ENCODE measurements around the gene NECAB2. TPM values are rescaled to one million over a fixed set of nuclear protein-coding genes. Genes with fewer than 3 reads are reported as not detected.
A peak's percentile ranks its signal among the peaks of the same experiment; 100 is the strongest.

Gene NECAB2
- total RNA-seq, 1 experiment from 2014 or later: not detected

GRCh38 chr16:83992624-83993023 is 24.6 kb downstream of the NECAB2 start:
- peak; percentile 31 for DNase-seq (ENCODE audit: low read depth)

GRCh38 chr16:83994087-83994486 is 26.0 kb downstream of the NECAB2 start:
- peak; percentile 73 for DNase-seq (ENCODE audit: low read depth)

- no peak for DNase-seq (ENCODE audit: low read depth)
These were observed 26.7 kb downstream of the NECAB2 start for GRCh38 chr16:83994703-83995102.

GRCh38 chr16:83995754-83996153 is 27.7 kb downstream of the NECAB2 start:
- no peak for DNase-seq (ENCODE audit: low read depth)

GRCh38 chr16:83996481-83997252 is 28.6 kb downstream of the NECAB2 start:
- no peak for DNase-seq (ENCODE audit: low read depth)

- no peak for DNase-seq (ENCODE audit: low read depth)
These were observed 30.0 kb downstream of the NECAB2 start for GRCh38 chr16:83998091-83998490.

- peak; percentile 16 for DNase-seq (ENCODE audit: low read depth)
These were observed 33.1 kb downstream of the NECAB2 start for GRCh38 chr16:84000989-84001642.

GRCh38 chr16:84001726-84002125 is 33.7 kb downstream of the NECAB2 start:
- no peak for DNase-seq (ENCODE audit: low read depth)

- DNase-seq (ENCODE audit: low read depth): peak; percentile 10
These were observed 35.0 kb downstream of the NECAB2 start for GRCh38 chr16:84003038-84003437.

GRCh38 chr16:84004442-84004841 is 36.4 kb downstream of the NECAB2 start:
- no peak for DNase-seq (ENCODE audit: low read depth)

GRCh38 chr16:84005391-84005790 is 37.3 kb downstream of the NECAB2 start:
- no peak for DNase-seq (ENCODE audit: low read depth)

- DNase-seq (ENCODE audit: low read depth): no peak
These were observed 39.5 kb downstream of the NECAB2 start for GRCh38 chr16:84007520-84007919.

GRCh38 chr16:84007965-84008364 is 39.9 kb downstream of the NECAB2 start:
- DNase-seq (ENCODE audit: low read depth): no peak

- no peak for DNase-seq (ENCODE audit: low read depth)
These were observed 41.2 kb downstream of the NECAB2 start for GRCh38 chr16:84009282-84009681.

GRCh38 chr16:84013787-84014569 is 45.9 kb downstream of the NECAB2 start:
- peak; percentile 55 for DNase-seq (ENCODE audit: low read depth)

GRCh38 chr16:84014570-84015327 is 46.7 kb downstream of the NECAB2 start:
- DNase-seq (ENCODE audit: low read depth): no peak

- no peak for DNase-seq (ENCODE audit: low read depth)
These were observed 47.4 kb downstream of the NECAB2 start for GRCh38 chr16:84015399-84015798.

GRCh38 chr16:84016477-84016876 is 48.4 kb downstream of the NECAB2 start:
- no peak for DNase-seq (ENCODE audit: low read depth)

GRCh38 chr16:84018710-84019109 is 50.7 kb downstream of the NECAB2 start:
- DNase-seq (ENCODE audit: low read depth): no peak

GRCh38 chr16:84020353-84020752 is 52.3 kb downstream of the NECAB2 start:
- no peak for DNase-seq (ENCODE audit: low read depth)

GRCh38 chr16:84021488-84021887 is 53.4 kb downstream of the NECAB2 start:
- no peak for DNase-seq (ENCODE audit: low read depth)

GRCh38 chr16:84022644-84023043 is 54.6 kb downstream of the NECAB2 start:
- no peak for DNase-seq (ENCODE audit: low read depth)

All from RPMI7951 (cell line).